GM18511 (cell line): ENCODE data around the gene RPUSD1.
"Not testable (repeated sequence)": the region's sequence is repeated elsewhere in the genome, so short reads cannot be mapped to it uniquely, and the experiment has no call there.

Experiments used
- ATAC-seq: cut with Tn5 transposase; IDR thresholded peaks from one replicate; pipeline ENCODE4 v1.9.1; 2021; ENCODE audit warnings: mild to moderate bottlenecking, moderate library complexity; ENCODE audit not compliant: unreplicated experiment

Gene RPUSD1, protein sequence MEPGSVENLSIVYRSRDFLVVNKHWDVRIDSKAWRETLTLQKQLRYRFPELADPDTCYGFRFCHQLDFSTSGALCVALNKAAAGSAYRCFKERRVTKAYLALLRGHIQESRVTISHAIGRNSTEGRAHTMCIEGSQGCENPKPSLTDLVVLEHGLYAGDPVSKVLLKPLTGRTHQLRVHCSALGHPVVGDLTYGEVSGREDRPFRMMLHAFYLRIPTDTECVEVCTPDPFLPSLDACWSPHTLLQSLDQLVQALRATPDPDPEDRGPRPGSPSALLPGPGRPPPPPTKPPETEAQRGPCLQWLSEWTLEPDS

GRCh38 chr16:787978-788398 lies at the start of gene RPUSD1:
Gene RPUSD1, minus strand, starts transcription at chr16:788381. Its CDS starts 644 bp downstream, at chr16:787737.
- peak; percentile 34 for ATAC-seq

DNA sequence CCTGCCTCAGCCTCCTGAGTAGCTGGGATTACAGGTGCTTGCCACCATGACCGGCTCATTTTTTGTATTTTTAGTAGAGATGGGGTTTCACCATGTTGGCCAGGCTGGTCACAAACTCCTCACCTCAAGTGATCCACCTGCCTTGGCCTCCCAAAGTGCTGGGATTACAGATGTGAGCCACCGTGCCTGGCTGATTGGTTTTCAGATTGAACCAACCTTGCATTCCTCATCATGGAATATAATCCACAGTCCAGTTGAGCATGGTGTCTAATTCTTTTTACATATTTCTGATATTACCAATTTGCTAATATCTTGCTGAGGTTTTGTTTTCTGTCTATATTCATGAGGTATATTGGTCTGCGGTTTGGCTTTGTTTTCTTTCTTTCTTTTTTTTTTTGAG lies 48.6 kb upstream of the RPUSD1 start:
- ATAC-seq, result not testable (repeated sequence)

DNA sequence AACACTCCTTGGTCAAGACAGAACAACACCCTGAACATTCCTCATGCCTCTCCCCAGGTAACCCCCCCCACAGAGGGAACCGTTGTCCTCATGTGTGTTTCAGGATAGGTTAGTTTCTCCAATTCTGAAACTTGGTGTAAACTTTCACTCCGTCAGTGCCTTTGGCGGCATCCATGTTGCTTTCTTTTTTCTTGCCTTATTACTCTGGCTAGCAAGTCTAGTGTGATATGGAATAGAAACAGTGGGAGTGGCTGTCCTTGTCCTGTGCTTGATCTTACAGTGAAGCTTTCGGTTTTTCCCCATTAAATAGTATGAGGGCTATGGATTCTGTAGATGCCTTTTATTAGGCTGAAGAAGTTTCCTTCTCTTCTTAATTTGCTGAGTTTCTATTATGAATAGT lies 48.0 kb upstream of the RPUSD1 start:
- ATAC-seq, result no peak

DNA sequence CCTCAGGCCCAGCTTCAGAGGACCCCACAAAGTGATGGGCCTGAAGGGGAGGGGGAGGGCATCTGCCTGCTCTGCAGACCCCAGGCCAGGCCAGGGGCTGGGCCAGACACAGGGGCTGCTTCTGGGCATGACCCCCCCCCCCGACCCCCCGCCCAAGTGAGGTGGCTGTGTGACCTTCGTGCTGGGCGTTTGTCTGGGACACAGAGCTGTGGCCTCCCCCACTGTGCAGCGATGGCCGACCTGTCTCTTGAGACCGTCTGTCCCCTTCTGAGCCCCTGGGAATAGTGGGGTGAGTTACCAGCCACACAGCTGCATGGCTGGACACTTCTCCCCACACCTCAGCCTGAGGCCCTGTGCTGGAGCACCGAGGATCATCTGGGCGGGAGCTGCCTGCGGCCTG lies 47.2 kb upstream of the RPUSD1 start:
- ATAC-seq, result no peak

- ATAC-seq, result no peak
These were observed 45.2 kb upstream of the RPUSD1 start for GRCh38 chr16:833411-833810.

- no peak for ATAC-seq
These were observed 44.6 kb upstream of the RPUSD1 start for GRCh38 chr16:832652-833336.

GRCh38 chr16:831571-832413 lies 43.6 kb upstream of the RPUSD1 start:
- ATAC-seq, result no peak

DNA sequence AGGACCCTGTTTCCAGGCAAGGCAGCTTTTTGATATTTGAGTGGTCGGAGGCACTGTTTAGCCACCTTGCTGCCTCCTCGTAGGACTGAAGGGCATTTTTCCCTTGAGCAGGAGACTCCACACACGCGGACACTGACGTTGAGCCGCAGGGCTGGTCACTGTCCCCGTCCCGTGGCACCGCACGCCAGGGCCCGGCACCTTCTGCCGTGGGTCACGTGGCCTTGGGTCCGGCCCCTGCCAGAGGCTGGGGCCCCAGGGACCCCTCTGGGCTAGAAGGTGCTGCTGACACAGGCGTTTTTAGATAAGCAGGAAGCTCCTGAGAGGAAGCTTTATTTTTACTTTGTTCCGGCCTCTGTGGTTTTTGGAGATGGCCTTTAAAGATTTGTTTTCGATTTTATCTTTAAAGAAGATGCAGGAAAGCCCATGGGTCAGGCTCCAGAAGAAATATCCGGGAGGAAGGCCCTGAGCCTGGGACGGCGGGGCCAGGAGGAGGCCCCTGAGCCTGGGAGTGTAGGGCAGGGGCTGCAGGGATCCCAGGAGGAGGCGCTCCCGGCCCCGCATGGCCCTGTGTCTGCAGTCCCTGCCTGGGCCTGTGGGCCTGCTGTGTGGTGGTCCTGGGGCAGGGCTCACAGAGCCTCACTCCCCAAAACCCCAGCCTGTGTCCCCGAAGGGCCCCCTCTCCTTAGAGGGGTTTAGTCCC lies 42.8 kb upstream of the RPUSD1 start:
- ATAC-seq, result no peak

DNA sequence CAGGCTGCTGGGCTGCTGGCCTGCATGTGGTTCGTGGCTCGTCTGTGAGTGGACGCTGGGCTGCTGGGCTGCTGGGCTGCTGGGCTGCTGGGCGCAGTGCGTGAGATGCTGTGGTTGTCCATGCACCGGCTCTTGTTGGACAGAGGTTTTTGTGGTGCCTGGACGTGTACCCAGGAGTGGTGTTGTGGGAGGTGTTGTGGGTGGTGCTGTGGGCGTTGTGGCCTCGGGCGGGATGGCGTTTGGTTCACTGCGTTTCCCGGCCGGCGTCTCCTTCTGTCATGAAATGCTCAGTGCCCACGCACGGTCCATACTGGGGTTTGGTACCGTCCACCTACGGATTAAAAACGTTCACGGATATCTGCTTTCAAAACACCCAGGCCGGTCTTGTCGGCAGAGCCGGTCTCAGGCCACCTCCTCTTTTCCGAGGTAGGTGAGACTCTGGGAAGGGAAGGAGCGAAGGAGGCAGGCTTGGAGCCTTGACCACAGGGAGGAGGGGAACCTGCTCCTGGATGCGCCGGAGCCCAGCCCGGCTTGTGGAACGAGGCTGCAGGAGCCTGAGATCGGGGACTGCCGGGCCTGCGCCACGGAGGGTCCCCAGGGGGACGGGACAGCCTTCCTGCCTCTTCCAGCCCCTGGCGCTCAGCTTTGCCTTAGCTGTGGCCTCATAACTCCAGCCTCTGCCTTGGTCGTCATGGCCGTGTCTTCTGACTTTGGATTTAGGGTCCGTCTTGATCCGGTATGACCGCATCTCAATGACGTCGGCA lies 42.1 kb upstream of the RPUSD1 start:
- no peak for ATAC-seq

- ATAC-seq, result no peak
These were observed 40.7 kb upstream of the RPUSD1 start for GRCh38 chr16:828891-829290.

DNA sequence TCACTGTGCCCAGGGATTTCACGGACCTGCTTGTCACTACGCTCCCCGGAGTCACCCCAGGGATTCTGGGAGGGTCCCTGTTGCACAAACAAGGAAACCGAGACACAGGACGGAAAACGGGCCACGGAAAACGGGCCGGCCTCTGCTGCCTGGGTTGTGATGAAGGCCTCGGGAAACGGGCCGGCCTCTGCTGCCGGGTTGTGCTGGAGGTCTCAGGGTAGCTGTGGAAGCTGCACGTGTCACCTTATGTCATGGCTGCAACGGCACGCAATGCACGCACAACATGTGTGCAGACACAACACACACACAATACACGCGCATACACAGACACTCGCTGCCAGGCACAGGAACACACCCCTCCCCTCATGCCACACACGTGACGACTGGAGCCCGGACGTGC lies 39.3 kb upstream of the RPUSD1 start:
- no peak for ATAC-seq

DNA sequence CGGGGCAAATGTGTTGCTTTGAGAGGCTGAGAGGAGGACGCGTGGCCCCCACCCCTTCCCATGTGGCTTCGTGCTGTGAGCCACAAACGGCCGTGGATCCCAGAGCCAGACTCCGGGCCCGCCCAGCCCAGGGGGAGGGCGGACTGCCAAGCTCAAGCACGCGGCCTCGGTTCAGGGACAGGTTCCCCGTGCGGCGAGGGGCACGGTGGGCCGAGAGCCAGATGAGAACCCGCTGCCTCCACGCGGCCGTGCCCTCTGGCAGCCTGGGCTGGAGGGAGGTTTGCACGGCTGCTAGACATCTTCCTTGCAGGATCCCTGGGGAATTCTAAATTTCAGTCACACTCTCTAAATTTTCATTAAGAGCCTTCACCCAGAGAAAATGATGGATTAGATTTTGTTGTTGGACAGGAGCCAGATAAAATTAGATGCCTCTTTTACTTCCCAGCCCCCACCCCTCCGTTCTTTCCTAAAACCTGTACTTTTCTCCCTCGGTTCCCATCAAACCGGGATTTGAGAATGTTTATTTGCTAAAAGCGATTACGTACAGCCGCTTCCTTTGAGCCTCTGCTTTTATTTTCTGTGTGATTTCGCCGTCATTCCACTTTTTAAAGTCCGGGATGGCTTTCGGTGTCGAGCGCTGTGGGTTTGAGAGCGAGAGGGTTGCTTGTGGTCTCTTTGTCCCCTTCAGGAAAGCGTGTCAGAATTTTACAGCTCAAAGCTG lies 37.3 kb upstream of the RPUSD1 start:
- ATAC-seq, result no peak

DNA sequence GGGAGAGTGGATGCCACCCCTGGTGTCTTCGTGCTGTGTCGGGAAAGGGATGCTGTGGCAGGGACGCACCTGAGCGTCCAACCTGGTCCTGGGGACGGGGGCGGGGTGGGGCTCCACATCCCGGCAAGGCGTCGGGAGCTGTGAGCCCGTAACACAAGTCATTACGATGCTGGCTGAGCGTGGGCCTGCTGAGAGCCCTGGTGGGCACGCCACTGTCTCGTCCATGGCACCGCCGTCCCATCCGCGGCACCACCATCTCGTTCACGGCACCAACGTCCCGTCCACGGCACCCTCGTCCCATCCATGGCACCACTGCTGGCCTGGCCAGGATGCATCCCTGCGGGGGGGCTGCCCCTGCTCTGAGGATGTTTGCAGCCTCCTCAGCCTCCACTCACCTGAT lies 36.4 kb upstream of the RPUSD1 start:
- ATAC-seq, result no peak

DNA sequence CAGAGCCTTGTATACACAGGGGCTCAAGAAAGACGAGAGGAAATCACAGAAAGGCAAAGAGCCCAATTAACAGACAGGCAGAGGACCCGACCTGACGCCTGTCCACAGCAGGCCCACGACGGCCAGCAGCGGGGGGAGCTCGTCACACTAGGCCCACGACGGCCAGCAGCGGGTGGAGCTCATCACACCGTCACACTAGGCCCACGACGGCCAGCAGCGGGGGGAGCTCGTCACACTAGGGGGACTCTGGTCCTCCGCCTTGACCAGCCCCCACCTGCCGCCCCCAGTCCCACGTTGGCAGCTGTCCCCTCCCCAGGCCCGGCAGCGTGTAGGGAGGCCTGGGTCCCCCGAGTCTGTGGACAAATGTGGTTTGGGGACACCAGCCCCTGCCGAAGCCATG lies 36.0 kb upstream of the RPUSD1 start:
- ATAC-seq, result no peak

DNA sequence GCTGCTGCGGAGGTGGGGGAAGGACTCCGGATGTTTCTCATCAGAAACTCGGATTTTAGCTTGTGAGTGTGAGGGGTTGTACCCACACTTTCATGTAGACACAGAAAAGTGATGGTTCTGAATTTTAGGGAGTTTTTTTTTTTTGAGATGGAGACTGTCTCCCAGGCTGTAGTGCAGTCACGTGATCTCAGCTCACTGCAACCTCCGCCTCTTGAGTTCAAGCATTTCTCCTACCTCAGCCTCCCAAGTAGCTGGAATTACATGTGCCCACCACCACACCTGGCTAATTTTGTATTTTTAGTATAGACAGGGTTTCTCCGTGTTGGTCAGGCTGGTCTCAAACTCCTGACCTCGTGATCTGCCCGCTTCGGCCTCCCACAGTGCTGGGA lies 34.7 kb upstream of the RPUSD1 start:
- ATAC-seq, result no peak

DNA sequence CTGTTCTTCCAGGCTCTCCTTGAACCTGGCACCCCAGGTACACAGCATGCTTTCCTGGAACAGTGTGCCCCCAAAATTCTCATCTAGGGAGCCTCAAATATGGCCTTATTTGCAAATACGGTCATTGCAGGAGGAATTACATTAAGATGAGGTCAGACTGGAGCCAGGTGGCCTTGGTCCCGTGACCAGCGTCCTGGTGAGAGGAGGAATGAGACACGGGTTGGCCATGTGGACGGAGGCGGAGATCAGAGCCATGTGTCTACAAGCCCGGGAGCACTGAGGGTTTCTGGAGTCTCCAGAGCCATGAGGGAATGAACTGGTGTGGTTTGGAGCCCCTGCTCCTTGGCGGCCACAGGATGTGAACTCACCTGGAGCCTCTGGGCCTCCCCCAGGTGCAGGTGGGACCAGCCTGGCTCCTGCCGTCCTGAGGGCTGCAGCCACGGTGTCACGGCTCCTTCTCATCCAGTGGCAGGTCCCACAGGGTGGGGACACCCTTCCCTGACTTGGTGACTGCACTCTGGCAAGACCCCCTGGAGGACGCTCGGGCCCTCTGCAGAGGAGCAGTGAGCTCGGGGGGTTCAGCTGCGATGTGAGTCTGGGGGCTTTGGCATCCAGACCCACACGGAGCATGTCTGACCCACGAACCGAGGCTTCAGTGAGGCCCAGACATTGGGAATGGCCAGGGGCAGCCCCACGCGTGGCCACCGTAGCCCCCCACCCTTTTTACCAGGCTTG lies 34.2 kb upstream of the RPUSD1 start:
- no peak for ATAC-seq

GRCh38 chr16:821751-822150 lies 33.6 kb upstream of the RPUSD1 start:
- ATAC-seq, result no peak

- no peak for ATAC-seq
These were observed 32.6 kb upstream of the RPUSD1 start for GRCh38 chr16:820748-821147.

DNA sequence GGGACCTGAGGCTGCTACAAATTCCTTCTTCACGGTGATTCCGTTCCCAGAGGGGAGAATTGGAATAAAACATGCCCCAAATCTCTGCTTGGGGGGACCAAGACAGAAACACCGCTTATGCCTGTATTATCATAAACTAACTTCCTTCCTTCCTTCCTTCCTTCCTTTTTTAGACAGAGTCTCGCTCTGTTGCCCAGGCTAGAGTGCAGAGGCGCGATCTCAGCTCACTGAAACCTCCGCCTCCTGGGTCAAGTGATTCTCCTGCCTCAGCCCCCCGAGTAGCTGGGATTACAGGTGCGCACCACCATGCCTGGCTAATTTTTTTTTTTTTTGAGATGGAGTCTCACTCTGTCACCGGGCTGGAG lies 31.8 kb upstream of the RPUSD1 start:
- not testable (repeated sequence) for ATAC-seq
